Stimulated activated CD4-positive, alpha-beta T cell treated with anti-CD3 and anti-CD28 coated beads, Interleukin-1b, Interleukin-23, amount 100 ng/mL, for 1 hour (primary cell): ENCODE results near the gene SCP2.
"Not testable (repeated sequence)": the region's sequence is repeated elsewhere in the genome, so short reads cannot be mapped to it uniquely, and the experiment has no call there.

ENCODE experiments used
- DNase-seq, 2 donors: peaks; one replicate each; pipeline ENCODE4 v3.0.0-alpha.2; 2020; ENCODE audit warnings: low read depth in 2 of 2

Gene SCP2

GRCh38 chr1:52916241-52916975 is 10.7 kb upstream of the SCP2 start:
- DNase-seq, result no peak

- no peak for DNase-seq
These were observed 9.9 kb upstream of the SCP2 start for GRCh38 chr1:52917156-52917555.

GRCh38 chr1:52917581-52917980 is 9.5 kb upstream of the SCP2 start:
- DNase-seq, result no peak

GRCh38 chr1:52918201-52918600 is 8.9 kb upstream of the SCP2 start:
- no peak for DNase-seq

GRCh38 chr1:52919051-52919722 is 7.9 kb upstream of the SCP2 start:
- DNase-seq, result no peak

- DNase-seq, result no peak
These were observed 7.2 kb upstream of the SCP2 start for GRCh38 chr1:52919723-52920483.

GRCh38 chr1:52920791-52921291 is 6.2 kb upstream of the SCP2 start:
- DNase-seq, result no peak

- DNase-seq, result no peak
These were observed 1.5 kb upstream of the SCP2 start for GRCh38 chr1:52925571-52926005.

GRCh38 chr1:52926864-52927211 is 238 bp upstream of the SCP2 start:
- no peak for DNase-seq

GRCh38 chr1:52928015-52928404 is 934 bp downstream of the SCP2 start:
- DNase-seq, result no peak

- DNase-seq, result no peak
These were observed 1.9 kb downstream of the SCP2 start for GRCh38 chr1:52929019-52929418.

GRCh38 chr1:52937433-52938182 is 10.5 kb downstream of the SCP2 start:
- DNase-seq, result no peak

GRCh38 chr1:52938183-52938451 is 11.0 kb downstream of the SCP2 start:
- no peak for DNase-seq

GRCh38 chr1:52943876-52944416 is 16.9 kb downstream of the SCP2 start:
- DNase-seq, result no peak

GRCh38 chr1:52944566-52944965 is 17.5 kb downstream of the SCP2 start:
- no peak for DNase-seq

- no peak for DNase-seq
These were observed 20.4 kb downstream of the SCP2 start for GRCh38 chr1:52947490-52947889.

GRCh38 chr1:52949602-52950001 is 22.5 kb downstream of the SCP2 start:
- not testable (repeated sequence) for DNase-seq

GRCh38 chr1:52952112-52952511 is 25.0 kb downstream of the SCP2 start:
- DNase-seq, result no peak

- DNase-seq, result no peak
These were observed 28.3 kb downstream of the SCP2 start for GRCh38 chr1:52955129-52955970.

GRCh38 chr1:52963101-52963500 is 36.0 kb downstream of the SCP2 start:
- DNase-seq, result no peak

GRCh38 chr1:52967666-52968065 is 40.6 kb downstream of the SCP2 start:
- DNase-seq, result no peak
